ENCODE data around the gene CDKN1B. TPM values are rescaled to one million over a fixed set of nuclear protein-coding genes. Genes with fewer than 3 reads are reported as not detected.

CDKN1B gene
- total RNA-seq, 4 donors from 2014 or later = 37.8 to 71.9 (median 46.9) TPM

DNA sequence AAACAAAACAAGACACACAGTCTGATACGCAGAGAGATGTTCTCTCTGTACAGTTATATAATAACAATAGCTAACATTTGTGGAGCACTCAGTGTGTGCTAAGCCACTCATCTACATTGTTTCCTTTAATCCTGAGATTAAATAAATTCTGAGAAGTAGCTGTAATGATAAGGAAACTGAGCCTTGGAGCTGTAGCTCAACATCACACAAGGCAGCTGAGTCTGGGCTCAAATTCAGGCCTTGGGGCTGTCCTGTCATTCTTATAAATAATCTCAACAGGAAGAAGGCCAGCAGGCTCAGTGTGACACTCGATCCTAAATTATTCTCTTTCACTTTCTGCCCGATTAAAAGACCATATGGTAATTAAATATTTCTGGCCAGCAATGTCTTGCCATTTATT is 24.5 kb downstream of the CDKN1B start:
- Histone ChIP-seq H3K9me3 (no peaks in the 10 kb centered on the region), H3K4me1 (peaks cover 19% of the 10 kb centered on the region), H3K36me3 (no peaks in the 10 kb centered on the region), H3K4me3 (no peak overlapping the region), H3K27me3 (no peaks in the 10 kb centered on the region), H3K27ac (no peak overlapping the region)
- no peak for DNase-seq (ENCODE audit: low spot score in 2 of 2)
- 24% methylated on average over 3 of the region's 3 CpGs for WGBS
- TF ChIP-seq, protein P1, sequence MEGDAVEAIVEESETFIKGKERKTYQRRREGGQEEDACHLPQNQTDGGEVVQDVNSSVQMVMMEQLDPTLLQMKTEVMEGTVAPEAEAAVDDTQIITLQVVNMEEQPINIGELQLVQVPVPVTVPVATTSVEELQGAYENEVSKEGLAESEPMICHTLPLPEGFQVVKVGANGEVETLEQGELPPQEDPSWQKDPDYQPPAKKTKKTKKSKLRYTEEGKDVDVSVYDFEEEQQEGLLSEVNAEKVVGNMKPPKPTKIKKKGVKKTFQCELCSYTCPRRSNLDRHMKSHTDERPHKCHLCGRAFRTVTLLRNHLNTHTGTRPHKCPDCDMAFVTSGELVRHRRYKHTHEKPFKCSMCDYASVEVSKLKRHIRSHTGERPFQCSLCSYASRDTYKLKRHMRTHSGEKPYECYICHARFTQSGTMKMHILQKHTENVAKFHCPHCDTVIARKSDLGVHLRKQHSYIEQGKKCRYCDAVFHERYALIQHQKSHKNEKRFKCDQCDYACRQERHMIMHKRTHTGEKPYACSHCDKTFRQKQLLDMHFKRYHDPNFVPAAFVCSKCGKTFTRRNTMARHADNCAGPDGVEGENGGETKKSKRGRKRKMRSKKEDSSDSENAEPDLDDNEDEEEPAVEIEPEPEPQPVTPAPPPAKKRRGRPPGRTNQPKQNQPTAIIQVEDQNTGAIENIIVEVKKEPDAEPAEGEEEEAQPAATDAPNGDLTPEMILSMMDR (IDR thresholded peaks at IDR 0.05) = no peak
- TF ChIP-seq POLR2AphosphoS5 (IDR thresholded peaks at IDR 0.05) (no peak), POLR2A (IDR thresholded peaks at IDR 0.05) (no peak), EP300 (IDR thresholded peaks at IDR 0.05) (no peak)

DNA sequence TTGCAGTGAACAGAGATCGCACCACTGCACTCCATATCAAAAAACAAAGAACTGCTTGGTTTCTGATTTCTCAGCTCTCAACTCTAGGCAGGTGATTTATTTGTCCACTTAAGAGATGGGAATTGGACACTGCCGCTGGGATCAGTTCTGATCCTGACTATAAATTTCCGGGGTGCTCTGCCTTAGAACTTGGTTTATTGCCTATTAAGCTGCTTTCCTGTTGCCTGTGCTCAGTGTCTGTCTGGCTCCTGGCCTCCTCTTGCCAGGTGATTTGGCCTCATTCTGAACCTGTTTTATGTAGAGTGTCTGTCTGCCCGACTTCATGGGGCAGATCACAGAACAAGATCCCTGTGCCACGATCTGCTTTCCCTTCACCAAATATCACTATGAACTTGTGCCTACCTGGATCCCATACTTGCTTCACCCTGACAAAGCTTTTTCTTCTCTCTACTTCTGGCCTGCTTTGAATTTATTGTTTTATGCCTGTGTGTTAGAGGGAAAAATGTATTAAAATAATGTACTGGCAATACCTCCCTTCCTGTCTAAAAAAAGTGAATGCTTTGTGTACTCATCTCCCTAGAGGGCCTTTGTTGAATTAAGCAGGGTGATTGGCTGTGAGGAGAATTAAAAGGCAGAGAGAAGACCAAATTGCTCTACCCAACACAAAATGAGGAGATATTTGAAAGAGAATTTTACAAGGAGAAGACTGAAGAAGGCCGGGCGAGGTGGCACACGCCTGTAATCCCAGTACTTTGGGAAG is 27.6 kb downstream of the CDKN1B start:
- no peak for TF ChIP-seq EP300 (IDR thresholded peaks at IDR 0.05)
- TF ChIP-seq POLR2A (IDR thresholded peaks at IDR 0.05) = no peak
- TF ChIP-seq, protein P1 (IDR thresholded peaks at IDR 0.05) = no peak
- no peak for TF ChIP-seq POLR2AphosphoS5 (IDR thresholded peaks at IDR 0.05)
- no peaks in the 10 kb centered on the region for H3K27me3 ChIP-seq
- H3K4me3 ChIP-seq = no peak overlapping the region
- peaks cover 10% of the 10 kb centered on the region for H3K4me1 ChIP-seq
- WGBS = 76% methylated on average over 8 of the region's 8 CpGs
- no peaks in the 10 kb centered on the region for H3K9me3 ChIP-seq
- no peak overlapping the region for H3K27ac ChIP-seq
- no peaks in the 10 kb centered on the region for H3K36me3 ChIP-seq
- DNase-seq (ENCODE audit: low spot score in 2 of 2) = no peak

DNA sequence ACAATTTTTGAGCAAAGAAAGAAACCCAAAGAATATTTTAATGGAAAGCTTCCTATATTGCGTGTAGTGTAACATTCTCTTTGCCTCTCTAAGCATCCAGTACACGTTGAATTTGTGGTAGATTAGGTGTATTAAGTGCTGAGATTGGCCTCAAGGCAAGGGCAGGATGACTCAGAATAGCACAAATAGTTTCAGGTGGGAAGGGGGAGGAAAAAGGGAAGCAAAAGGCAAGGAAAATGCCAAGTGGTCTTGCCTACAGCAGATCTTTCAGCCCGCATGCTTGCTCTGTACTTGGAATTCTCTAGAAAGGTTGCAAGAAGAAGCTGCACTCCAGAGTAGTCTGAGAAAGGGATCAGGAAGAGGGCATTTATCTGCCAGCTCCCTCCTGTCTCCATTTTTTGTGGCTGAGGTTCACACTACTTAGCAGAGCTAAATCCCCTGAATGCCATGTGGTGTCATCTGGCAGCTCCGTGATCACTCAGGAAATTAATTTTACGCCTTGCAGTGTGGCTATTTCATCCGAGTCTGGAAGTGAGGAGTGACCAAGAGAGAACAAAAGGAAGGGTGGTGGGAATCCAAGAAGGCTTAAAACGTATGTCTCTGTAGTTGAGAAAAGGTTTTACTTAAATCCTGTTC is 28.5 kb downstream of the CDKN1B start:
- DNase-seq (ENCODE audit: low spot score in 2 of 2) = no peak
- Histone ChIP-seq H3K4me3 (no peak overlapping the region), H3K27ac (no peak overlapping the region), H3K9me3 (no peaks in the 10 kb centered on the region), H3K4me1 (peaks cover 10% of the 10 kb centered on the region), H3K36me3 (no peaks in the 10 kb centered on the region), H3K27me3 (no peaks in the 10 kb centered on the region)
- WGBS = 83% methylated on average over 6 of the region's 7 CpGs
- TF ChIP-seq EP300 (IDR thresholded peaks at IDR 0.05) (no peak), POLR2AphosphoS5 (IDR thresholded peaks at IDR 0.05) (no peak), POLR2A (IDR thresholded peaks at IDR 0.05) (no peak)
- TF ChIP-seq, protein P1 (IDR thresholded peaks at IDR 0.05) = no peak

DNA sequence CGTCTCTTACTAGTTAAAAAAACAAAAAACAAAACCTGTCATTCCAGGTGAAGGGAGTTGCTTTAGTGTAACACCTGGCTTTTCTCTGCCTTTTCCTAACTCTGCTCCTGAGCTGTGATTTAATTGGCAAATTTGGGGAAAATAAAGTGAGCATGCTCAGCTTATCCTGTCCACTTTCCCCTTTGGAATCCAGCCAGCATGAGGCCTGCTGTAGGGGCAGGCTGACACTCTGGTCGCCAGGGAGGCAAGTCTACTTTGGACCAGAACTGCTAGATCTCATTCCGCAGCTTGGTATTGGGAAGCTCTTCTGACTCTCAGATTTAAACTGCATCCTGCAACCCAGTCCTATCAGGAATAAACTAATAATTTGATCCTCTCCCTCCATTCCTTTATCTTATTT is 30.1 kb downstream of the CDKN1B start:
- H3K27me3 ChIP-seq = no peaks in the 10 kb centered on the region
- H3K27ac ChIP-seq = no peak overlapping the region
- TF ChIP-seq EP300 (IDR thresholded peaks at IDR 0.05) (no peak), POLR2A (IDR thresholded peaks at IDR 0.05) (no peak), POLR2AphosphoS5 (IDR thresholded peaks at IDR 0.05) (no peak)
- TF ChIP-seq, protein P1 (IDR thresholded peaks at IDR 0.05) = no peak
- no peaks in the 10 kb centered on the region for H3K36me3 ChIP-seq
- no peak overlapping the region for H3K4me3 ChIP-seq
- H3K9me3 ChIP-seq = no peaks in the 10 kb centered on the region
- H3K4me1 ChIP-seq = no peaks in the 10 kb centered on the region
- 79% methylated on average over 3 of the region's 3 CpGs for WGBS
- no peak for DNase-seq (ENCODE audit: low spot score in 2 of 2)

DNA sequence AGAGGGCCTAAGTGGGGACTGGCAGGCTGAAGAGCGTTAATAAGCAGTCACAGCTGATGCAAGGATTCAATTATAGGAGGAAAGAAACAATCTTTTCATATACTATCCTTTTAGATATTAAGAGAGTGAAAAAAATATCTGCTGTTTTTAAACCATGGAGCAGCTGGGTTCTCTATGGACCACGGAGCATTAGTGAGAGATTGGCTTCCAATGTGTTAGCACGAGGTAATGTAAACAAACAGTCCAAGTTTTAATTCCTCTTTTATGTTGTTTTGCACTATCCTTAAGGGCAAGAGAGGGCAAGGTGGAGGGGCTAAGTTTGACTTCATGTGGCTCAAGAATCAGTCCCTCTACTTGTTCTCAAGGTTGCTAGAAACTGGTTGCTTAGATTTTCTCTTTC is 30.9 kb downstream of the CDKN1B start:
- Histone ChIP-seq H3K36me3 (no peaks in the 10 kb centered on the region), H3K27me3 (no peaks in the 10 kb centered on the region), H3K4me1 (no peaks in the 10 kb centered on the region), H3K9me3 (no peaks in the 10 kb centered on the region), H3K27ac (no peak overlapping the region), H3K4me3 (no peak overlapping the region)
- no peak for TF ChIP-seq POLR2A (IDR thresholded peaks at IDR 0.05)
- TF ChIP-seq EP300 (IDR thresholded peaks at IDR 0.05) = no peak
- no peak for TF ChIP-seq POLR2AphosphoS5 (IDR thresholded peaks at IDR 0.05)
- TF ChIP-seq, protein P1 (IDR thresholded peaks at IDR 0.05) = no peak
- WGBS = 70% methylated on average over 3 of the region's 3 CpGs
- no peak for DNase-seq (ENCODE audit: low spot score in 2 of 2)

Data from suprapubic skin (tissue), 4 donors.